Endothelial cell of umbilical vein (primary cell): ENCODE data around the gene SKI. TPM values are rescaled to one million over a fixed set of nuclear protein-coding genes. Genes with fewer than 3 reads are reported as not detected.
"Not testable (repeated sequence)": the region's sequence is repeated elsewhere in the genome, so short reads cannot be mapped to it uniquely, and the experiment has no call there.

Experiments
- BruUV-seq: library from RNA; stranded (reverse); fragments of 400-500 nt; replicated peaks from 2 replicates; lab custom pipeline; 2021; lab: Mats Ljungman, UMichigan
- CTCF ChIA-PET: fragments of 300-600, 350-600 bp; sonication (Branson Sonifier 250); formaldehyde crosslinking; loops from one replicate; lab custom pipeline; 2021; ENCODE audit warnings: antibody characterized with exemption, inconsistent platforms; lab: Charles Lee
- POLR2A ChIA-PET: fragments of 300-600, 350-600 bp; sonication (Branson Sonifier 250); formaldehyde crosslinking; loops from one replicate; lab custom pipeline; 2021; ENCODE audit warnings: antibody characterized with exemption, inconsistent platforms; lab: Charles Lee
- DNase-seq: peaks from one replicate; pipeline ENCODE4 v3.0.0-alpha.2; 2011; ENCODE audit warnings: low read depth, low spot score
- FAIRE-seq: peaks from 2 replicates; lab custom pipeline; 2011; peaks lifted over from hg19 to GRCh38; lab: Jason Lieb, UNC
- H2AFZ ChIP-seq: 2 replicates; pipeline ENCODE4 v1.6.0; 2012; ENCODE audit warnings: low read depth, low read length, control low read depth, inconsistent platforms
- H3K27ac ChIP-seq: 2 replicates; pipeline ENCODE4 v1.5.1; 2011; ENCODE audit warnings: low read depth, mild to moderate bottlenecking, control low read depth, low read length, moderate library complexity; ENCODE audit not compliant: insufficient read depth
- H3K27me3 ChIP-seq, 2 experiments: 2 replicates each; pipeline versions ENCODE4 v1.6.0 to v1.6.1; 2011; ENCODE audit warnings: low read length in 2 of 2, mixed read lengths in 1 of 2; ENCODE audit not compliant: control insufficient read depth in 2 of 2, insufficient read depth in 2 of 2
- H3K36me3 ChIP-seq, 2 experiments: 2 replicates in 1 of 2; 3 replicates in 1 of 2; pipeline ENCODE4 v1.5.1; 2011; ENCODE audit warnings: low read length in 2 of 2, mild to moderate bottlenecking in 1 of 2, moderate library complexity in 1 of 2; ENCODE audit not compliant: control insufficient read depth in 2 of 2, insufficient read depth in 2 of 2; ENCODE audit errors: extremely low read depth in 1 of 2
- H3K4me1 ChIP-seq: 3 replicates; pipeline ENCODE4 v1.5.1; 2011; ENCODE audit warnings: mild to moderate bottlenecking, low read length; ENCODE audit not compliant: control insufficient read depth, insufficient read depth; ENCODE audit errors: extremely low read depth
- H3K4me2 ChIP-seq: 2 replicates; pipeline ENCODE4 v1.6.1; 2011; ENCODE audit warnings: low read length, control low read depth, mixed read lengths; ENCODE audit not compliant: insufficient read depth
- H3K4me3 ChIP-seq, 3 experiments: fragments of 200-600 bp in 1 of 3; sonication (generic), shearing (Covaris generic) in 1 of 3; replicated peaks in 1 of 3; 2 replicates each; pipeline ENCODE4 v1.5.1; 2011 to 2016; ENCODE audit warnings: control low read depth in 3 of 3, low read length in 3 of 3, mild to moderate bottlenecking in 2 of 3, inconsistent platforms in 1 of 3, low read depth in 1 of 3, moderate library complexity in 1 of 3; ENCODE audit not compliant: insufficient read depth in 1 of 3
- H3K79me2 ChIP-seq: 2 replicates; pipeline ENCODE4 v1.6.0; 2012; ENCODE audit warnings: low read length, inconsistent platforms; ENCODE audit not compliant: control insufficient read depth, insufficient read depth
- H3K9ac ChIP-seq: replicated peaks from 2 replicates; pipeline ENCODE3; 2011; ENCODE audit warnings: low read length, control low read depth; ENCODE audit not compliant: insufficient read depth; ENCODE audit errors: extremely low read depth
- H3K9me1 ChIP-seq: replicated peaks from 3 replicates; pipeline ENCODE4 v1.6.0; 2011; ENCODE audit warnings: mild to moderate bottlenecking, low read length; ENCODE audit not compliant: control insufficient read depth, insufficient read depth; ENCODE audit errors: extremely low read depth
- H3K9me3 ChIP-seq: replicated peaks from 2 replicates; pipeline ENCODE4 v1.5.1; 2012; ENCODE audit warnings: low read length, inconsistent platforms; ENCODE audit not compliant: control insufficient read depth, insufficient read depth
- H4K20me1 ChIP-seq: replicated peaks from 2 replicates; pipeline ENCODE3; 2011; ENCODE audit warnings: mild to moderate bottlenecking, low read length; ENCODE audit not compliant: control insufficient read depth, insufficient read depth; ENCODE audit errors: extremely low read depth
- EZH2 ChIP-seq: IDR thresholded peaks from 2 replicates; pipeline ENCODE4 v1.6.1; 2012; ENCODE audit warnings: borderline replicate concordance, low read depth, mild to moderate bottlenecking, moderate library complexity, low read length, inconsistent platforms; ENCODE audit not compliant: severe bottlenecking
- FOS ChIP-seq: IDR thresholded peaks from 2 replicates; pipeline ENCODE4 v1.6.1; 2011; ENCODE audit warnings: mild to moderate bottlenecking, low read length, moderate library complexity, borderline replicate concordance; ENCODE audit not compliant: insufficient read depth
- GATA2 ChIP-seq: IDR thresholded peaks from 2 replicates; pipeline ENCODE4 v1.7.0; 2011; ENCODE audit warnings: low read depth, mild to moderate bottlenecking, moderate library complexity, mixed read lengths, low read length; ENCODE audit not compliant: insufficient read length, insufficient read depth
- JUN ChIP-seq: IDR thresholded peaks from 2 replicates; pipeline ENCODE4 v1.6.1; 2011; ENCODE audit warnings: borderline replicate concordance, low read depth; ENCODE audit not compliant: insufficient read length, insufficient read depth
- MYC ChIP-seq: IDR thresholded peaks from one replicate; pipeline ENCODE4 v1.6.1; 2011; ENCODE audit warnings: mild to moderate bottlenecking, low read depth, low read length
- POLR2A ChIP-seq: IDR thresholded peaks from 2 replicates; pipeline ENCODE4 v1.6.1; 2012; ENCODE audit warnings: low read depth, mild to moderate bottlenecking, control low read depth, low read length
- POLR2AphosphoS5 ChIP-seq: IDR thresholded peaks from 2 replicates; pipeline ENCODE4 v1.6.1; 2012; ENCODE audit warnings: low read depth, mild to moderate bottlenecking, control low read depth, low read length, moderate library complexity; ENCODE audit not compliant: insufficient read depth
- dilution Hi-C: fragments of 300-500 bp; cut with MboI; formaldehyde crosslinking; loops from one replicate; pipeline ENCODE4 v1.15.0; 2019; ENCODE audit warnings: low sequenced_read_pairs; ENCODE audit not compliant: extremely low pct_ligation_motif_present
- intact Hi-C: fragments of 100-400 bp; cut with micrococcal nuclease; formaldehyde crosslinking; loops from one replicate; pipeline ENCODE4 v1.10.0; 2022
- polyA plus RNA-seq, 4 experiments: library from polyadenylated mRNA; depleted of rRNA in 3 of 4; stranded (reverse) in 3 of 4; unstranded in 1 of 4; fragments of >200 nt; gene quantifications; 2 replicates each; pipeline versions ENCODE4 v1.2.1 to v1.2.3, GENCODE V29; 2011 to 2012; ENCODE audit warnings: missing spikeins in 1 of 4
- total RNA-seq: library from RNA; stranded (reverse); gene quantifications from 2 replicates; pipeline ENCODE4 v1.2.3, GENCODE V29; 2021
- TF ChIP-seq, protein P1 (sequence below): IDR thresholded peaks from 2 replicates; pipeline ENCODE4 v1.6.1; 2011; ENCODE audit not compliant: insufficient read depth, insufficient read length
- TF ChIP-seq, protein P2 (sequence below), 2 donors: IDR thresholded peaks; 1 replicate in 1 of 2; 2 replicates in 1 of 2; pipeline ENCODE4 v1.5.1; 2011; ENCODE audit warnings: low read length in 2 of 2, mild to moderate bottlenecking in 2 of 2, moderate library complexity in 2 of 2, control low read depth in 1 of 2, inconsistent platforms in 1 of 2, low read depth in 1 of 2; ENCODE audit not compliant: insufficient read depth in 1 of 2; ENCODE audit errors: extremely low read depth in 1 of 2

The SKI gene
- total and polyA plus RNA-seq, 2 donors (not counting 3 experiments of a cell fraction or from before 2014, with no cell fraction given), result 11.6 to 80.3 TPM

DNA sequence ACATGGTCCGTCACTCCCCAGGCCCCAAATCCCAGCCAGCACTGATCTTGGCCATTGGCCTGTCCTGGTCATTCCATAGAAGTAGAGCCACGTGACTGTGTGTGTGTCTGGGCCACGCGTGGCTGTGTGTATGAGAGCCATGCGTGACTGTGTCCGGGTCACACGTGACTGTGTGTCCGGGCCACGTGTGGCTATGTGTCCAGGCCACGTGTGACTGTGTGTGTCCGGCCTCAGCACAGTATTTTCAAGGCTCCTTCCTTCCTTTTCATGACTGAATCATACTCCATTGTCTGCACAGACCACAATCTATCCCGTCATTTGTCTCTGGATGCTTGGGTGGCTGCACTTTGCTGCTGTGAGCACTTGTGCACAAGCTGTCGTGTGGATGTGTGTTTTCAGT is 67.4 kb downstream of the SKI start:
- no peak overlapping the region for H2AFZ ChIP-seq
- H3K9me1 ChIP-seq, result no peaks in the 10 kb centered on the region
- H3K79me2 ChIP-seq, result peaks cover 94% of the 10 kb centered on the region
- no peaks in the 10 kb centered on the region for H3K9me3 ChIP-seq
- FAIRE-seq (no peak), DNase-seq (no peak)
- intact Hi-C loops, result no loop called here
- no peak overlapping the region for H3K4me3 ChIP-seq
- TF ChIP-seq POLR2A, result no peak
- TF ChIP-seq JUN, result no peak
- TF ChIP-seq, protein P1, sequence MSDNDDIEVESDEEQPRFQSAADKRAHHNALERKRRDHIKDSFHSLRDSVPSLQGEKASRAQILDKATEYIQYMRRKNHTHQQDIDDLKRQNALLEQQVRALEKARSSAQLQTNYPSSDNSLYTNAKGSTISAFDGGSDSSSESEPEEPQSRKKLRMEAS, result no peak
- no peak for TF ChIP-seq GATA2
- TF ChIP-seq MYC, result no peak
- TF ChIP-seq EZH2, result no peak
- TF ChIP-seq POLR2AphosphoS5, result no peak
- TF ChIP-seq FOS, result no peak
- TF ChIP-seq, protein P2, sequence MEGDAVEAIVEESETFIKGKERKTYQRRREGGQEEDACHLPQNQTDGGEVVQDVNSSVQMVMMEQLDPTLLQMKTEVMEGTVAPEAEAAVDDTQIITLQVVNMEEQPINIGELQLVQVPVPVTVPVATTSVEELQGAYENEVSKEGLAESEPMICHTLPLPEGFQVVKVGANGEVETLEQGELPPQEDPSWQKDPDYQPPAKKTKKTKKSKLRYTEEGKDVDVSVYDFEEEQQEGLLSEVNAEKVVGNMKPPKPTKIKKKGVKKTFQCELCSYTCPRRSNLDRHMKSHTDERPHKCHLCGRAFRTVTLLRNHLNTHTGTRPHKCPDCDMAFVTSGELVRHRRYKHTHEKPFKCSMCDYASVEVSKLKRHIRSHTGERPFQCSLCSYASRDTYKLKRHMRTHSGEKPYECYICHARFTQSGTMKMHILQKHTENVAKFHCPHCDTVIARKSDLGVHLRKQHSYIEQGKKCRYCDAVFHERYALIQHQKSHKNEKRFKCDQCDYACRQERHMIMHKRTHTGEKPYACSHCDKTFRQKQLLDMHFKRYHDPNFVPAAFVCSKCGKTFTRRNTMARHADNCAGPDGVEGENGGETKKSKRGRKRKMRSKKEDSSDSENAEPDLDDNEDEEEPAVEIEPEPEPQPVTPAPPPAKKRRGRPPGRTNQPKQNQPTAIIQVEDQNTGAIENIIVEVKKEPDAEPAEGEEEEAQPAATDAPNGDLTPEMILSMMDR (IDR thresholded peaks at IDR 0.05; ENCODE audit: extremely low read depth in 1 of 2, insufficient read depth in 1 of 2, low read depth in 1 of 2, low read length in 2 of 2), result no peak
- POLR2A ChIA-PET, result no interaction called here
- no peaks in the 10 kb centered on the region for H4K20me1 ChIP-seq
- no TSS peak for BruUV-seq
- H3K27me3 ChIP-seq, result no peaks in the 10 kb centered on the region
- dilution Hi-C loops, result no loop called here
- H3K4me1 ChIP-seq, result peaks cover 35% of the 10 kb centered on the region
- CTCF ChIA-PET, result no interaction called here
- no peaks in the 10 kb centered on the region for H3K36me3 ChIP-seq
- H3K27ac ChIP-seq, result no peak overlapping the region
- H3K4me2 ChIP-seq, result no peak overlapping the region
- H3K9ac ChIP-seq, result no peak overlapping the region

DNA sequence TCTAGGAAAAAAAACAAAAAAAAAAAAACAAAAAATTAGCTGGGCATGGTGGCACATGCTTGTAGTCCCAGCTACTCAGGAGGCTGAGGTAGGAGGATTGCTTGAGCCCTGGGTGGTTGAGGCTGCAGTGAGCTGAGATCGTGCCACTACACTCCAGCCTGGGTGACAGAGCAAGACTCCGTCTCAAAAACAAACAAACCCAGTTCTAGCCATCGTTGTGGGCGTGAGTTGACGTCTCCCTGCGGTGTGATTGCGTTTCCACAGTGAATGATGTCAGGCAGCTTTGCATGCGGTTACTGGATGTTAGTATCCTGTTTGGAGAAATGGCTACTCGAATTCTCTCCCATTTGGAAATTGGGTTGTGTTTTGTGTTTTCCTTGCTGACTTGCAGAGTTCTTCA is 68.1 kb downstream of the SKI start:
- FAIRE-seq, result not testable (repeated sequence)

More for the DNA sequence above, 68.1 kb downstream of the SKI start:
- H3K9me3 ChIP-seq, H2AFZ ChIP-seq, intact Hi-C loops, H3K9ac ChIP-seq, POLR2A ChIA-PET, BruUV-seq, dilution Hi-C loops, DNase-seq, H3K27ac ChIP-seq, H3K4me2 ChIP-seq, H4K20me1 ChIP-seq, H3K36me3 ChIP-seq, H3K4me3 ChIP-seq, CTCF ChIA-PET, H3K9me1 ChIP-seq, H3K27me3 ChIP-seq: not testable (repeated sequence)
- Histone ChIP-seq H3K79me2 (peaks cover 97% of the 10 kb centered on the region), H3K4me1 (peaks cover 37% of the 10 kb centered on the region)
